Peyer's patch (tissue), 4 donors: Measurements from ENCODE around the gene DPY19L2.
"Not testable (repeated sequence)": the region's sequence is repeated elsewhere in the genome, so short reads cannot be mapped to it uniquely, and the experiment has no call there.

ENCODE experiments used
- POLR2A ChIP-seq, 2 donors: fragments of 450-650 bp; IDR thresholded peaks; one replicate each; pipeline ENCODE4 v1.5.1; 2017; ENCODE audit warnings: antibody characterized with exemption in 2 of 2, mild to moderate bottlenecking in 2 of 2, moderate library complexity in 2 of 2
- TF ChIP-seq, protein P1 (sequence below), 6 experiments: fragments of 450-650 bp in 4 of 6; fragments of 200-600 bp in 2 of 6; sonication (generic) in 1 of 6; IDR thresholded peaks; one replicate each; pipeline ENCODE4 v1.5.1; 2017 to 2019; ENCODE audit warnings: antibody characterized with exemption in 6 of 6, mild to moderate bottlenecking in 3 of 6, moderate library complexity in 1 of 6

GRCh38 chr12:63699678-63700382, 31.5 kb upstream of the DPY19L2 start:
- TF ChIP-seq, protein P1, sequence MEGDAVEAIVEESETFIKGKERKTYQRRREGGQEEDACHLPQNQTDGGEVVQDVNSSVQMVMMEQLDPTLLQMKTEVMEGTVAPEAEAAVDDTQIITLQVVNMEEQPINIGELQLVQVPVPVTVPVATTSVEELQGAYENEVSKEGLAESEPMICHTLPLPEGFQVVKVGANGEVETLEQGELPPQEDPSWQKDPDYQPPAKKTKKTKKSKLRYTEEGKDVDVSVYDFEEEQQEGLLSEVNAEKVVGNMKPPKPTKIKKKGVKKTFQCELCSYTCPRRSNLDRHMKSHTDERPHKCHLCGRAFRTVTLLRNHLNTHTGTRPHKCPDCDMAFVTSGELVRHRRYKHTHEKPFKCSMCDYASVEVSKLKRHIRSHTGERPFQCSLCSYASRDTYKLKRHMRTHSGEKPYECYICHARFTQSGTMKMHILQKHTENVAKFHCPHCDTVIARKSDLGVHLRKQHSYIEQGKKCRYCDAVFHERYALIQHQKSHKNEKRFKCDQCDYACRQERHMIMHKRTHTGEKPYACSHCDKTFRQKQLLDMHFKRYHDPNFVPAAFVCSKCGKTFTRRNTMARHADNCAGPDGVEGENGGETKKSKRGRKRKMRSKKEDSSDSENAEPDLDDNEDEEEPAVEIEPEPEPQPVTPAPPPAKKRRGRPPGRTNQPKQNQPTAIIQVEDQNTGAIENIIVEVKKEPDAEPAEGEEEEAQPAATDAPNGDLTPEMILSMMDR (IDR thresholded peaks at IDR 0.05): not testable (repeated sequence)
- not testable (repeated sequence) for TF ChIP-seq POLR2A (IDR thresholded peaks at IDR 0.05)
